Measurements from ENCODE around the gene FBXL14.
"Not testable (repeated sequence)": the region's sequence is repeated elsewhere in the genome, so short reads cannot be mapped to it uniquely, and the experiment has no call there.

Gene FBXL14

GRCh38 chr12:1562813-1563407 lies 31.5 kb downstream of the FBXL14 start:
- H3K4me3 ChIP-seq (replicated peaks; ENCODE audit: low read depth, low read length) = no peak overlapping the region
- no peak for DNase-seq (ENCODE audit: extremely low read depth, low read depth)
- no peak for TF ChIP-seq CTCF (IDR thresholded peaks at IDR 0.05; ENCODE audit: low read depth, low read length, missing control alignments)

- no peak overlapping the region for H3K4me3 ChIP-seq (replicated peaks; ENCODE audit: low read depth, low read length)
- no peak for DNase-seq (ENCODE audit: extremely low read depth, low read depth)
- no peak for TF ChIP-seq CTCF (IDR thresholded peaks at IDR 0.05; ENCODE audit: low read depth, low read length, missing control alignments)
Measured at GRCh38 chr12:1560704-1561103, 33.7 kb downstream of the FBXL14 start.

GRCh38 chr12:1559676-1560091 lies 34.7 kb downstream of the FBXL14 start:
- TF ChIP-seq CTCF (IDR thresholded peaks at IDR 0.05; ENCODE audit: low read depth, low read length, missing control alignments) = no peak
- no peak overlapping the region for H3K4me3 ChIP-seq (replicated peaks; ENCODE audit: low read depth, low read length)
- no peak for DNase-seq (ENCODE audit: extremely low read depth, low read depth)

GRCh38 chr12:1558108-1558507 lies 36.3 kb downstream of the FBXL14 start:
- not testable (repeated sequence) for H3K4me3 ChIP-seq (replicated peaks; ENCODE audit: low read depth, low read length); DNase-seq (ENCODE audit: extremely low read depth, low read depth)

- H3K4me3 ChIP-seq (replicated peaks; ENCODE audit: low read depth, low read length) = no peak overlapping the region
- no peak for TF ChIP-seq CTCF (IDR thresholded peaks at IDR 0.05; ENCODE audit: low read depth, low read length, missing control alignments)
- no peak for DNase-seq (ENCODE audit: extremely low read depth, low read depth)
Measured at GRCh38 chr12:1553987-1554982, 40.1 kb downstream of the FBXL14 start.

- no peak for TF ChIP-seq CTCF (IDR thresholded peaks at IDR 0.05; ENCODE audit: low read depth, low read length, missing control alignments)
- no peak for DNase-seq (ENCODE audit: extremely low read depth, low read depth)
- no peak overlapping the region for H3K4me3 ChIP-seq (replicated peaks; ENCODE audit: low read depth, low read length)
Measured at GRCh38 chr12:1553536-1553935, 40.8 kb downstream of the FBXL14 start.

GRCh38 chr12:1552911-1553491 lies 41.4 kb downstream of the FBXL14 start:
- peak; percentile 92 for DNase-seq (ENCODE audit: extremely low read depth, low read depth)
- TF ChIP-seq CTCF (IDR thresholded peaks at IDR 0.05; ENCODE audit: low read depth, low read length, missing control alignments) = no peak
- H3K4me3 ChIP-seq (replicated peaks; ENCODE audit: low read depth, low read length) = no peak overlapping the region

All from HFF-Myc (cell line).